Bronchus fibroblast of lung (primary cell): Measurements from ENCODE around the gene FBP1. TPM values are rescaled to one million over a fixed set of nuclear protein-coding genes. Genes with fewer than 3 reads are reported as not detected.

Experiments
- total RNA-seq: library from RNA; depleted of rRNA; stranded (reverse); fragments of >200 nt; gene quantifications from 2 replicates; pipeline ENCODE4 v1.2.3, GENCODE V29; 2015

FBP1 gene
- not detected in 2 replicates for total RNA-seq

GRCh38 chr9:94639061-94639998 is at the start of gene FBP1:
FBP1 (minus strand) TSS chr9:94639518; CDS start chr9:94639310, 208 bp downstream.

GRCh38 chr9:94593459-94594345 is 45.6 kb downstream of the FBP1 start, which contains the start of gene FBP2:
FBP2 (minus strand) TSS chr9:94593824; CDS start chr9:94593726, 98 bp downstream.

GRCh38 chr9:94554439-94555331 is 84.6 kb downstream of the FBP1 start, which contains the start of gene PCAT7:
PCAT7 (plus strand) TSS chr9:94555083.

Other genes with a start within 250 kb of the FBP1 start
- not detected in 2 replicates for gene PCAT7, start 84.4 kb downstream of the FBP1 start, total RNA-seq
- gene FBP2, start 45.7 kb downstream of the FBP1 start, total RNA-seq: not detected in 2 replicates
- 11.6 and 19.3 TPM in 2 replicates for gene AOPEP, start 87.2 kb upstream of the FBP1 start, total RNA-seq